Fibroblast of lung (primary cell): ENCODE data around the gene RYR2. TPM values are rescaled to one million over a fixed set of nuclear protein-coding genes. Genes with fewer than 3 reads are reported as not detected.

Experiments
- DNase-seq, 2 donors: peaks; one replicate each; pipeline versions ENCODE4 v3.0.0 to v3.0.0-alpha.2; 2010; ENCODE audit warnings: low read depth in 2 of 2
- H2AFZ ChIP-seq: 2 replicates; pipeline ENCODE4 v1.5.1; 2012; ENCODE audit warnings: low read length, control low read depth, inconsistent platforms
- H3K27ac ChIP-seq: 2 replicates; pipeline ENCODE4 v1.5.1; 2011; ENCODE audit warnings: low read length, control low read depth; ENCODE audit not compliant: insufficient read depth
- H3K27me3 ChIP-seq: 2 replicates; pipeline ENCODE4 v1.5.1; 2011; ENCODE audit warnings: mild to moderate bottlenecking, low read length; ENCODE audit not compliant: control insufficient read depth, insufficient read depth
- H3K36me3 ChIP-seq: 2 replicates; pipeline ENCODE4 v1.5.1; 2011; ENCODE audit warnings: low read length; ENCODE audit not compliant: control insufficient read depth, insufficient read depth
- H3K4me1 ChIP-seq: 2 replicates; pipeline ENCODE4 v1.5.1; 2011; ENCODE audit warnings: low read length; ENCODE audit not compliant: control insufficient read depth, insufficient read depth; ENCODE audit errors: extremely low read depth
- H3K4me2 ChIP-seq: 2 replicates; pipeline ENCODE4 v1.5.1; 2011; ENCODE audit warnings: low read length, control low read depth; ENCODE audit not compliant: insufficient read depth; ENCODE audit errors: extremely low read depth
- H3K4me3 ChIP-seq, 4 experiments: fragments of 200-600 bp in 1 of 4; sonication (generic) in 1 of 4; replicated peaks in 1 of 4; 2 replicates each; pipeline ENCODE4 v1.5.1; 2011 to 2016; ENCODE audit warnings: low read length in 4 of 4, low read depth in 3 of 4, mild to moderate bottlenecking in 3 of 4, control low read depth in 2 of 4, inconsistent platforms in 1 of 4, mixed read lengths in 1 of 4; ENCODE audit not compliant: insufficient read depth in 1 of 4; ENCODE audit errors: control extremely low read depth in 1 of 4
- H3K79me2 ChIP-seq: 2 replicates; pipeline ENCODE4 v1.5.1; 2012; ENCODE audit warnings: mild to moderate bottlenecking, low read length, inconsistent platforms; ENCODE audit not compliant: control insufficient read depth, insufficient read depth
- H3K9ac ChIP-seq: 2 replicates; pipeline ENCODE4 v1.5.1; 2011; ENCODE audit warnings: mild to moderate bottlenecking, low read length, control low read depth; ENCODE audit not compliant: insufficient read depth
- H3K9me3 ChIP-seq: 2 replicates; pipeline ENCODE4 v1.5.1; 2012; ENCODE audit warnings: low read depth, low read length; ENCODE audit not compliant: control insufficient read depth, insufficient read depth
- H4K20me1 ChIP-seq: 2 replicates; pipeline ENCODE4 v1.5.1; 2011; ENCODE audit warnings: low read length; ENCODE audit not compliant: control insufficient read depth, insufficient read depth; ENCODE audit errors: extremely low read depth
- CTCF ChIP-seq, 2 donors: IDR thresholded peaks in 1 of 2; conservative IDR thresholded peaks in 1 of 2; 1 replicate in 1 of 2; 2 replicates in 1 of 2; pipeline ENCODE4 v1.5.1; 2011 to 2012; ENCODE audit warnings: low read length in 2 of 2, control low read depth in 1 of 2, inconsistent platforms in 1 of 2, low read depth in 1 of 2, mild to moderate bottlenecking in 1 of 2
- EZH2 ChIP-seq: IDR thresholded peaks from 2 replicates; pipeline ENCODE4 v1.5.1; 2012; ENCODE audit warnings: low read length, control low read depth, mild to moderate bottlenecking; ENCODE audit errors: missing control alignments
- polyA plus RNA-seq, 2 donors: library from polyadenylated mRNA; depleted of rRNA in 1 of 2; stranded (reverse) in 1 of 2; unstranded in 1 of 2; fragments of >200 nt; gene quantifications; 2 replicates each; pipeline ENCODE4 v1.2.1, GENCODE V29; 2011 to 2012; ENCODE audit warnings: missing spikeins in 1 of 2
- total RNA-seq: library from RNA; depleted of rRNA; stranded (reverse); fragments of >200 nt; gene quantifications from 2 replicates; pipeline ENCODE4 v1.2.1, GENCODE V29; 2014

RYR2 gene
- total and polyA plus RNA-seq, 2 donors (not counting 1 experiment from before 2014, with no cell fraction given) = 0.06 to 0.17 TPM

- H3K9me3 ChIP-seq = no peaks in the 10 kb centered on the region
- H3K36me3 ChIP-seq = no peaks in the 10 kb centered on the region
- H2AFZ ChIP-seq = no peak overlapping the region
- H3K27me3 ChIP-seq = no peaks in the 10 kb centered on the region
- H3K4me2 ChIP-seq = no peak overlapping the region
- H3K4me1 ChIP-seq = no peaks in the 10 kb centered on the region
- H4K20me1 ChIP-seq = no peaks in the 10 kb centered on the region
- no peak overlapping the region for H3K27ac ChIP-seq
- no peaks in the 10 kb centered on the region for H3K79me2 ChIP-seq
- no peak for TF ChIP-seq EZH2
- TF ChIP-seq CTCF (conservative IDR thresholded peaks at IDR 0.05 in 1 of 2, IDR thresholded peaks at IDR 0.05 in 1 of 2; ENCODE audit: low read depth in 1 of 2, low read length in 2 of 2) = peak; percentile 9 to 95
- DNase-seq = peak; percentile 25 to 49
- no peak overlapping the region for H3K4me3 ChIP-seq
- H3K9ac ChIP-seq = no peak overlapping the region
Measured at GRCh38 chr1:237864338-237865244, 822.6 kb downstream of the RYR2 start.

GRCh38 chr1:237867380-237867888 is 825.5 kb downstream of the RYR2 start:
- Histone ChIP-seq H3K79me2 (no peaks in the 10 kb centered on the region), H2AFZ (no peak overlapping the region), H3K4me2 (no peak overlapping the region), H3K27ac (no peak overlapping the region), H3K27me3 (no peaks in the 10 kb centered on the region), H3K9ac (no peak overlapping the region), H4K20me1 (no peaks in the 10 kb centered on the region), H3K9me3 (no peaks in the 10 kb centered on the region), H3K4me1 (no peaks in the 10 kb centered on the region), H3K4me3 (no peak overlapping the region), H3K36me3 (no peaks in the 10 kb centered on the region)
- no peak for TF ChIP-seq CTCF (conservative IDR thresholded peaks at IDR 0.05 in 1 of 2, IDR thresholded peaks at IDR 0.05 in 1 of 2; ENCODE audit: low read depth in 1 of 2, low read length in 2 of 2)
- no peak for TF ChIP-seq EZH2
- DNase-seq = no peak

- no peaks in the 10 kb centered on the region for H3K36me3 ChIP-seq
- no peaks in the 10 kb centered on the region for H3K27me3 ChIP-seq
- H4K20me1 ChIP-seq = no peaks in the 10 kb centered on the region
- H3K79me2 ChIP-seq = no peaks in the 10 kb centered on the region
- no peak overlapping the region for H2AFZ ChIP-seq
- H3K9ac ChIP-seq = no peak overlapping the region
- H3K4me1 ChIP-seq = no peaks in the 10 kb centered on the region
- TF ChIP-seq EZH2 (no peak), CTCF (conservative IDR thresholded peaks at IDR 0.05 in 1 of 2, IDR thresholded peaks at IDR 0.05 in 1 of 2; ENCODE audit: low read depth in 1 of 2, low read length in 2 of 2) (no peak)
- no peaks in the 10 kb centered on the region for H3K9me3 ChIP-seq
- DNase-seq = peak in 1 of 2 donors; percentile 17
- no peak overlapping the region for H3K4me2 ChIP-seq
- H3K4me3 ChIP-seq = no peak overlapping the region
- no peak overlapping the region for H3K27ac ChIP-seq
Measured at GRCh38 chr1:237868817-237869600, 827.0 kb downstream of the RYR2 start.
